Activated naive CD4-positive, alpha-beta T cell treated with anti-CD3 and anti-CD28 coated beads, Interleukin-2, amount 50 U/mL, for 24 hours (primary cell): ENCODE measurements around the gene SEPSECS.

Source experiments
- H3K27ac Mint-ChIP-seq: one replicate; pipeline ENCODE4 v1.8.0; 2021; ENCODE audit warnings: mild to moderate bottlenecking, mixed read lengths
- H3K27me3 Mint-ChIP-seq: one replicate; pipeline ENCODE4 v1.8.0; 2021; ENCODE audit warnings: mixed read lengths
- H3K36me3 Mint-ChIP-seq: one replicate; pipeline ENCODE4 v1.8.0; 2021; ENCODE audit warnings: mixed read lengths
- H3K4me1 Mint-ChIP-seq: one replicate; pipeline ENCODE4 v1.8.0; 2021; ENCODE audit warnings: mixed read lengths
- H3K4me3 Mint-ChIP-seq: one replicate; pipeline ENCODE4 v1.8.0; 2021; ENCODE audit warnings: mild to moderate bottlenecking, mixed read lengths
- H3K9me3 Mint-ChIP-seq: one replicate; pipeline ENCODE4 v1.8.0; 2021; ENCODE audit warnings: mixed read lengths

SEPSECS gene

DNA sequence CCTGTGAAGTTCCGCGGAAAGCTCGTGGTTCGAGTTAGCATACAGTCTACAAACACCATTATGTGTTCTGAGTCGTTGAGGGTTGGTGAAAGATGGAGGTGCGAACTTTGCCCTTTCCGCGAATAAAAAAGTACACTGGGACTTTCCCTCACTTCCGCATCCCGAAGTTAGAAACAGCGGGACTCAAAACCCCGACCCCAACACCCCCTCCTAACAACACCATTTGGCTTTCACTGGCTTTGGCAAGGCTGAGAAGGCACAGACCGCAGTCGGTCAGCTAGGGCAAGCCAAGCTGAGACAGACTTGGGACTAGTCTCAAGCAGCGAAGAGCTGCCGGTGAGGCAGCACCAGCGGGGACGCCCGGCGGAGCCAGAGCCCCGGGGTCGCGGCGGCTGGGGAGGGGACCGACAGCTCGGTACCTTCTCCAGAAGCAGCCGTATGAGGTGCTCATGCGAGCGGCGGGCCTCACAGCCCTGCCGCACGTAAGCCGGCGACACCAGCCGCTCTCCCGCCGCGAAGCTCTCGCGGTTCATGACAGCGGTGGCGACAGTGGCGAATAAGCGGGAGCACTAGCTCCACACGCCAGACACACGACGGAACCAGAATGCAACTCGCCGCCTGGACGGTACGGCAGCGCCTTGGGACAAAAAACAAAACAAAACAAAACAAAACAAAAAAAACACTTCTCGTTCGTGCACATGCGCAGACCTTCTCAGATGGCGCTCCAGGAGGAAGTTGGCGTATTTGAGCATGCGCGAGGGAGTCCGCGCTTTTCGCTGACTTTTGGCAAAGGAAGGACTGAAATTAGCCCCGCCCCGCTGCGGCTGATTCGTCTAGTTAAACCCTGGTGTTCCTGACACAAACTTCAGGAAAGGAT lies at the start of gene SEPSECS:
TSS of gene SEPSECS (minus strand) at position 613 of the 877 bp plus-strand sequence. CDS start at position 533, 80 bp downstream.
- Mint-ChIP-seq H3K4me3 (peak within 1 kb of the TSS; percentile 87), H3K9me3 (no peaks in the 10 kb centered on the region), H3K36me3 (peaks cover 4% of the 10 kb centered on the region), H3K27ac (peak within 1 kb of the TSS; percentile 99), H3K27me3 (no peaks in the 10 kb centered on the region), H3K4me1 (peaks cover 48% of the 10 kb centered on the region)

DNA sequence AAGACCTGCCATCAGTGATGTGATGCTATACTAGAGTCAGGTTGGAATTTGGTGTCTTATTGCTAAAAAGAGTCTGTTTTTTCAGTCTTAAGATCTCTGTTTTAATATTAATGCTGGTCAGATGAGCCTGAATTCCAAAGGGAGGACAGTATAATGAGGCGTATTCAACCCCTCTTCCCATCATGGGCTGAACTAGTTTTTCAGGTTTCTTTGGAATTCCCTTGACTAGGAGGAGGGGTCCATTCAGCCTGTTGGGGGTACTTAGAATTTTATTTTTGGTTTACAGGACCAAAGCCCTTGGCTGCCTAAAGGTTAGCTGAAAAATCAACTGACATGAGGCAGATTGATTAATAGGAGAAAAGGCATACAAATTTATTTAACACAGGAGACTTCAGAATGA lies 49.5 kb upstream of the SEPSECS start:
- no peak overlapping the region for H3K4me3 Mint-ChIP-seq
- H3K27ac Mint-ChIP-seq: no peak overlapping the region
- peaks cover 8% of the 10 kb centered on the region for H3K36me3 Mint-ChIP-seq
- peaks cover 23% of the 10 kb centered on the region for H3K9me3 Mint-ChIP-seq
- H3K27me3 Mint-ChIP-seq: no peaks in the 10 kb centered on the region
- no peaks in the 10 kb centered on the region for H3K4me1 Mint-ChIP-seq

DNA sequence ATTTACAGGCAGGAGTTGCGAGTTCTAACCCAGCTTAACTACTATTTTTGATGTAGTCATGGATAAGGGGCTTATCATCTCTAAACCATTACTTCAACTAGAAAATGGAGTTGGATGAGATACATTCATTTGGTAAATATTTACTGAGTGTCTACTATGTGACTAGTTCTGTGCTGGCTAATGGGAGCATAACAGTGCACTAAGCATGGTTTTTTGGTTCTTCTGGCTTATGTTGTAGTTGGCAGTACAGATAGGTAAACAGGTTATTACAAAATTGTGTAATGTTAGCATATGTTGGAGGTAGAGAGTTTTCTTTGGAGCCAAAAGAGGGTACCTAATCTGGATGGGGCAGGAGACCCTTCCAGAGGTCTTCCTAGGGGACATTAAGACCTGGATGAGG lies 47.7 kb upstream of the SEPSECS start:
- Mint-ChIP-seq H3K9me3 (peaks cover 12% of the 10 kb centered on the region), H3K27me3 (no peaks in the 10 kb centered on the region), H3K27ac (no peak overlapping the region), H3K4me3 (no peak overlapping the region), H3K4me1 (no peaks in the 10 kb centered on the region), H3K36me3 (peaks cover 5% of the 10 kb centered on the region)

DNA sequence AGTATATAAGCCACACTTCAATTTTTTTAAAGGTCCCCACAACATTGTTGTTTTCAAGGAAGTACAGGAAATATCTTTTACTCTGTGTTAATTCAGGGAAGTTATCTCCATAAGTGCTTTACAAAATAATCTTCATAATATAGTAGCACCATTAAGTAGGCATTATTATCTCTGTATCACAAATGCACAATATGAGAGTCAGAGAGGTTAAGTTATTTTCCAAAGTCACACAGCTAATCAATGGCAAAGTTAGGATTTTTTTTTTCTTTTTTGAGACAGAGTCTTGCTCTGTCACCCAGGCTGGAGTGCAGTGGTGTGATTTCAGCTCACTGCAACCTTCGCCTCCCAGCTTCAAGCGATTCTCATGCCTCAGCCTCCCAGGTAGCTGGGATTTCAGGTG lies 38.5 kb upstream of the SEPSECS start:
- no peak overlapping the region for H3K27ac Mint-ChIP-seq
- no peaks in the 10 kb centered on the region for H3K9me3 Mint-ChIP-seq
- peaks cover 5% of the 10 kb centered on the region for H3K4me1 Mint-ChIP-seq
- H3K27me3 Mint-ChIP-seq: no peaks in the 10 kb centered on the region
- peaks cover 27% of the 10 kb centered on the region for H3K36me3 Mint-ChIP-seq
- no peak overlapping the region for H3K4me3 Mint-ChIP-seq

DNA sequence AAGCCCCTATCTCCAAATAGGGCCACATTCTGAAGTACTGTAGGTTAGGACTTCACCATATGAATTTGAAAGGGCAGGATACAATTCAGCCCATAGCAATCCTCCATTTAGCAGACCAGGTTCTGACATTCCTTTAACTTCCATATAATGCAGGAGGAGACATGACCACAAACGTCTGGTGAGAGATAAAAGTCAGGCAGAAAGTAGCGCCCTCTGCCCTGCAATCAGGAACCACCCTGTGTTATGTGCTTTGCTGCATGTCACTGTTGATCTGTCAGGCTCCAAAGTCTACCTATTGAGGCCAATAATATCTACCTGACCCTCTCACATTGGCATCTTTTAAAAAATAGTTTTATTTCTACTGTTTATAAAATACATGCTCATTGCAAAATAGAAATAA lies 30.2 kb upstream of the SEPSECS start:
- H3K4me1 Mint-ChIP-seq: peaks cover 5% of the 10 kb centered on the region
- H3K27ac Mint-ChIP-seq: no peak overlapping the region
- H3K9me3 Mint-ChIP-seq: no peaks in the 10 kb centered on the region
- H3K27me3 Mint-ChIP-seq: no peaks in the 10 kb centered on the region
- H3K36me3 Mint-ChIP-seq: peaks cover 7% of the 10 kb centered on the region
- H3K4me3 Mint-ChIP-seq: no peak overlapping the region

DNA sequence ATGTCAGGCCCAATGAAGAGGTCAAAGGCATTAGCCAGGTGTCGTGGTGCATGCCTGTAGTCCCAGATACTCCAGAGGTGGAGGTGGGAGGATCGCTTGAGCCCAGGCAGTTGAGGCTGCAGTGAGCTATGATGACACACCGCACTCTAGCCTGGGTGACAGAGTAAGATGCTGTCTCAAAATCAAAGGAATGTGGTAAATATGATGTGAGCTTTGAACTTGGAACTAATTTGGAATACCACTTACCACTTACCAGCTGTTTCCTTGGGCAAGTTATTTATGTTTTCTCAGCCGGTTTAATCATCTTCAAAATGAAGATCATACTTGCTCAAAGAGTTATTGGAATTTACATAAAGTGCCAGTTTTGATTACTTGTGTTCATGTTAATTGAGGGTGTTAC lies 23.8 kb upstream of the SEPSECS start:
- H3K27ac Mint-ChIP-seq: no peak overlapping the region
- no peaks in the 10 kb centered on the region for H3K9me3 Mint-ChIP-seq
- H3K4me3 Mint-ChIP-seq: no peak overlapping the region
- peaks cover 4% of the 10 kb centered on the region for H3K36me3 Mint-ChIP-seq
- H3K4me1 Mint-ChIP-seq: peaks cover 30% of the 10 kb centered on the region
- no peaks in the 10 kb centered on the region for H3K27me3 Mint-ChIP-seq

DNA sequence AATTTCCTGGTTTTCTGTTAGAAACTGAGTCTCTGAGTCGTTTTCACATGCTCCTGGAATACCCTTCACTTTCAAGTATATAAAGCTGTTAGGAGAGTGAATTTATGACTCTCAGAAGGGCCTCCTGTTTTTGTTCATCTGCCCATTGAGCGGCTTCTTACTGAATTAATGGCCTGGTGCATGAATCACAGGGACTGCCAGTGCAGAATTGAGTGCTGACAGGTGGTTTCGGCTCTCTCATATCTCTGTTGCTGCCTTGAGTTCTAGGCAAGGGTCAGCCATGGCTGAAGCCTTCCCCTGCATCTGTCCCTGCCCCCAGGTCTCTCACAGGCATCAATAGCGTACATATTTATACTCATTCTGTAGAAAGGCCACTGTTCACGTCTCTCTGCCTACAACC lies 22.7 kb upstream of the SEPSECS start:
- no peaks in the 10 kb centered on the region for H3K36me3 Mint-ChIP-seq
- H3K4me3 Mint-ChIP-seq: no peak overlapping the region
- H3K27ac Mint-ChIP-seq: peak overlapping the region; percentile 23
- H3K4me1 Mint-ChIP-seq: peaks cover 40% of the 10 kb centered on the region
- no peaks in the 10 kb centered on the region for H3K9me3 Mint-ChIP-seq
- no peaks in the 10 kb centered on the region for H3K27me3 Mint-ChIP-seq

DNA sequence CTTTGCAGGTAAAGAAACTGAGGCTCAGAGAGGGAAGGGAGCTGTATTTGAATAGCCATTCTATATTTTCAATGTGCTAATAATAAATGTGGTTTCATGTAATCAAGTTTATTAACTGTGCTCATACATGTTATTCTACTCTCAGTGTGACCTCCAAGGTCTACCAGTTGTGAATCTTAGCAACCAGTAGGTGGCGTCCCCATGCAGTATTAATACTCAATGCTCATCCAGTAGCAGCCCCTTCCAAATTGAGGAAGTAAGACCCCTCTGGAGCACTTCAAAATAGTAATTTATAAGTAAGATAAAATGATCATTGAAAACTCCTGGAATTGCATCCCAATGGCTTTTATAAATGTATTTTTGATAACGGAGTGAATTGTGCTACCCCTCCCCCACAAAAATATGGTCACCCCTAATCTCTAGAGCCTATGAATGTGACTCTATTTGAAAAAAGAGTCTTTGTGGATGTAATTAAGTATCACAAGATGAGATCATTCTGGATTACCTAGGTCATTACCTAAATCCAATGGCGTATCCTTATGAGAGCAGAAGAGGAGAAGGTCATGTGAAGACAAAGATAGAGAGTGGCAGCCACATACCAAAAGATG lies 20.4 kb upstream of the SEPSECS start:
- H3K36me3 Mint-ChIP-seq: no peaks in the 10 kb centered on the region
- no peaks in the 10 kb centered on the region for H3K27me3 Mint-ChIP-seq
- no peak overlapping the region for H3K4me3 Mint-ChIP-seq
- no peaks in the 10 kb centered on the region for H3K9me3 Mint-ChIP-seq
- no peak overlapping the region for H3K27ac Mint-ChIP-seq
- peaks cover 46% of the 10 kb centered on the region for H3K4me1 Mint-ChIP-seq

DNA sequence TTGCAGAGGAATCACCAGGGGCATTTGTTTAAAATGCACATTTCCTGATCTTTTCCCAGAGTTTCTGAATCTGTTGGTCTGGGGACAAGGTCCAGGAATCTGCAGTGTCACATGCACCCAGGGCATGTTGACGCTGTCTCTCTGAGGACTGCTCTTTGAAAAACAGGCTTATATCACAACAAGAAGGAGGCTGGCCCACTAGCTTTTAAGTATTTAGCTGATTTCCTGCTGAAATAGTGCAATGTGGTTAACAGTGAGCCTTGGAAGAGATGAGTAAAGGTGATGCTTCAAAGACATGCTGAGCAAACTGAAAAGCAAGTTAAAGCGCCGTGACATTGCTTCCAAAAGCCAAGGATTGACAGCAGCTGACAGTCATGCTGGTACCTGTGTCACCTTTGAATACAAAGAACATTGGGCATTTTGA lies 18.6 kb upstream of the SEPSECS start:
- peak overlapping the region; percentile 33 for H3K27ac Mint-ChIP-seq
- no peaks in the 10 kb centered on the region for H3K36me3 Mint-ChIP-seq
- H3K9me3 Mint-ChIP-seq: no peaks in the 10 kb centered on the region
- no peaks in the 10 kb centered on the region for H3K27me3 Mint-ChIP-seq
- H3K4me3 Mint-ChIP-seq: no peak overlapping the region
- H3K4me1 Mint-ChIP-seq: peaks cover 44% of the 10 kb centered on the region

DNA sequence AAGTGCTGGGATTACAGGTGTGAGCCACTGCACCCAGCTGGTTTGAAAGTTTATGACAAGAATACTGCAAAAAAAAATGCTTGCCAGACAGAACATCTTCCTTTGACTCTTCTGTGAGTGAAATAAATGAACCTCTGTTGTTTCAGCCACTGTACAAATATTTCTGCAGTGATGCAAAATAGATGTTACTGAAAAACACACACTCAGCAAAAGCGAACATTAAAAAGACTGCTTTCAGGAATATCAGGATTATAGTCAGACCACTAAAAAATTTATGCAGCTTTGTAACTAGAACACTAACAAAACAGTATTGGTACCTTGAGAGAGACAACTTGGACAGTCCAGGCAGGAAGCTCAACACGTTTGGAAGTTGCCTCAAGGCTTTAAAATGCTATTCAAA lies 16.9 kb upstream of the SEPSECS start:
- Mint-ChIP-seq H3K36me3 (no peaks in the 10 kb centered on the region), H3K4me1 (peaks cover 51% of the 10 kb centered on the region), H3K27me3 (no peaks in the 10 kb centered on the region), H3K27ac (peak overlapping the region; percentile 35), H3K4me3 (no peak overlapping the region), H3K9me3 (no peaks in the 10 kb centered on the region)

DNA sequence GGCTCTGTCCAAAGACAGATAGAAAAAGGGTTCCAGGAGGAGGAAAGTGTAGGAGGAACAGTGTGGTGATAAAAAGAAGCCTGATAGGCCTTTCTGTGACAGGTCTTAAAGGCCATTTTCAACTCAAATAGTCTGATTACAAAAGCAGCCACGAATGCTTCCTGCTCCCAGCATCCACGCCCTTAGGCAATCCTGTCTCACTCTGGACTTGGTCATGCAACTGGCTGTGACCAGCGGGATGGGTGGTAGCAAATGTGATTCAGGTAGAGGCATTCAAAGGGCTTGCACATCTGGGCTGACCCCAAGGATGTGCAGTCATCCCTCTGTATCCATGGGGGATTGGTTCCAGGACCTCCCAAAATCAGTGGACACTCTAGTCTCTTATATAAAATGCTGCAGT lies 14.4 kb upstream of the SEPSECS start:
- Mint-ChIP-seq H3K36me3 (peaks cover 5% of the 10 kb centered on the region), H3K27me3 (no peaks in the 10 kb centered on the region), H3K27ac (no peak overlapping the region), H3K4me1 (peaks cover 37% of the 10 kb centered on the region), H3K9me3 (no peaks in the 10 kb centered on the region), H3K4me3 (no peak overlapping the region)

DNA sequence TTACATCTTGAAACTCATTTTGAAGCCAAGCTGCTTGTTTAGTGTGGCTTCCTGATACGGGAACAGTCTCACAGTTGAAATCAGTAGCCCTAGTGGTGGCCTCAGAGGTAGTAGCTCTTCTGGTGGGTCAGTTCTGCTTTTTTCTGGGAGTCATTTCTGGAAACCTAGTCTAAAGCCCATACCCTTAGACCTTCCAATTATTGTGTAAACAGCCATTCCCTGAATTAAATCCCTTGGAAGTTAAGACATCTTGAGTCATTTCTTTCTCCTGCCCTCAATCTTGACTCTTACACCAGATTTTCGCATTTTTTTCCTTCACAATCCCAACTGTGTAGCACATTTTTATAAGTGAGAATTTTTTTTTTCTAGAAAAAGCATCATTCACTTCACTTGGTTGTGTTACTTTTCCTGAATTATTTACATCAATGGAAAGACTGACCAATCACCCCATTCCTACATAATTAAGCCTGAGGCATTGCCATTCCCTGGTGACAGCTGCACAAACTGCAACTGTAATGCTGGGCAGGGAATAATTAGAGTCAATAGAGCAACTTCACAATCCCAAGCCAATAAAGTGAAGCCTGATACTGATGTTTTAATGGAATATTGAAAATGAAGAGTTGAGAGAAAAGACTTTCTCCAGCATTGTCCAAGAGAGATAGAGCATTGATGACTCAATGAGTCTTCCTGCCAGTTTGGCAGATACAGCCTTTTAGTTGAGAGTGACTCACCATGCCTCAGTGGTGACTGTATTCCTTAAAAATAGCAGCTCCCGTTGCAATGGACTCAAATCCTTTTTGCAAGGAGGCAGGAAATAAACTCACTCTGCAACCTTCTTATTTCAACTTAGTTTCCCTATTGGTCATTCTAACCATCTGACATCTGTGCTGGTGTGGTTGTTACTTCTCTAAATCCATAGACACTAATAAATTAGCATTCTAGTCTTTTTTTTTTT lies 13.0 kb upstream of the SEPSECS start:
- Mint-ChIP-seq H3K4me1 (peaks cover 25% of the 10 kb centered on the region), H3K27me3 (no peaks in the 10 kb centered on the region), H3K9me3 (no peaks in the 10 kb centered on the region), H3K36me3 (peaks cover 7% of the 10 kb centered on the region), H3K4me3 (no peak overlapping the region), H3K27ac (peak overlapping the region; percentile 5)

DNA sequence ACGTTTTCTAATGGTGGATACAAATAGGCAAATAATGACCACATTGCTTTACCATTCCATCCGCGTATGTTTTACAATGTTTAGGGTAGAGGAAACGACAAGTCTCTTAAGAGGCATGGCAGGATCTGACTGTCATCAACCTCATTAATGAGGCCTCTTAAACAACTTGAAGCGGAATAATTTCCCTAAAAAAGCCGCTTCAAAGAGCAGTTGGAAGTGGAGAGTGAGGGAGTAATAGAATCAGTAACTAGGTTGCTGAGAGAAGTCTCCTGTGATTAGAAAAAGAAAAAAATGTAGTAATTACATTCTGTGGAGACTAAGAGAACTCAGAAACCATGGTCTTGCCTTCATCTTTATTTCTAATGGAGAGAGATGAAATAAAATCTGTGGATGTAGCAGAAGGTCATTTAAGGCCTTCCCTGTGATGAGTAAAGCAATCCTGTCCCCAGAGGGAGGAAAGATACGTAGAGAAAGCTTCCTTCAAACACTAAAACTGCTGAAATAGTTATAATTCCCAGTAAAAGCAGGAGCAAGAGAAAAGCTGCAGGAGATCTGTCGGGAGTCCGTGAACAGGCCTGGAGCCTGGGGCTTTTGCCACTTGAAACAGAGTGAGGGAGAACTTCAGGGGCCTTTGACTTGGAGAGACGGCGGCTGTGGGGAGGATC lies 11.1 kb upstream of the SEPSECS start:
- Mint-ChIP-seq H3K27me3 (no peaks in the 10 kb centered on the region), H3K4me1 (peaks cover 29% of the 10 kb centered on the region), H3K4me3 (no peak overlapping the region), H3K27ac (no peak overlapping the region), H3K9me3 (peaks cover 3% of the 10 kb centered on the region), H3K36me3 (peaks cover 16% of the 10 kb centered on the region)

DNA sequence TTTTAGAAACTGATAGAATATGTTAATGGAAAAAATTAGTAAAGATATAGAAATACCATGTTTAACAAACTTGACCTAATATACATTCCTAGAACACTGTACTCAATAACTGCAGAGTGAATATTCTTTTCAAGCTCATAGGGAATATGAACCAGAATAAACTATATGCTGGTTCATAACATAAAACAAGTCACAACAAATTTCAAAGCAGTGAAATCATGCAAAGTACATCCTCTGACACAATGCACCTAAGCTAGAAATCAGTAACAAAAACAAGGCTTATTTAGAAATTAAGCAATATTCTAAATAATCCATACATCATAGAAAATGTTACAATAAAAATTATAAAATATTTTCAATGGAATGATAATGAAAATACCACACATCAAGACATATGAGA lies 9.2 kb upstream of the SEPSECS start:
- Mint-ChIP-seq H3K9me3 (peaks cover 5% of the 10 kb centered on the region), H3K27me3 (no peaks in the 10 kb centered on the region), H3K4me1 (peaks cover 35% of the 10 kb centered on the region), H3K36me3 (peaks cover 25% of the 10 kb centered on the region), H3K27ac (no peak overlapping the region), H3K4me3 (no peak overlapping the region)

DNA sequence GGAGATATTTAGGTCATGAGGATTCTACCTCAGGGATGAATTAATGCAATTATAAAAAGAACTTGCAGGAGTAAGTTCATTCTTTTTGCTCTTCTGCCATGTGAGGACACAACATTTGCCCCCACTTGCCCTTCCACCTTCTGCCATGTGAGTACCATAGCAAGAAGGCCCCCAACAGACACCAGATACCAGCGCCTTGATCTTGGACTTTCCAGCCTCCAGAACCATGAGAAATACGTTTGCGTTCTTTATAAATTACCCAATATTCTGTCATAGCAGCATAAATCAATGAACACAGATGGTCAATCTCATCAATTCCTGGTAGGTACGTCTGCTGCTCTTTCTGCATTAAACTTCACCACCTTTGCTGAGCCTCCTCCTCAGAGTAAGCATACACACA lies 5.7 kb upstream of the SEPSECS start:
- Mint-ChIP-seq H3K4me3 (no peak overlapping the region), H3K36me3 (peaks cover 22% of the 10 kb centered on the region), H3K27ac (no peak overlapping the region), H3K4me1 (peaks cover 52% of the 10 kb centered on the region), H3K27me3 (no peaks in the 10 kb centered on the region), H3K9me3 (peaks cover 5% of the 10 kb centered on the region)
